ENCODE measurements around the gene BTNL2. TPM values are rescaled to one million over a fixed set of nuclear protein-coding genes. Genes with fewer than 3 reads are reported as not detected.

The BTNL2 gene
- total RNA-seq, 1 donor from 2014 or later: 0.26 TPM

- FAIRE-seq: peak; percentile 62
- Histone ChIP-seq H3K36me3 (ENCODE audit: control insufficient read depth, insufficient read depth, low read length) (no peaks in the 10 kb centered on the region), H3K4me3 (ENCODE audit: low read depth, low read length) (no peak overlapping the region), H3K27me3 (ENCODE audit: control insufficient read depth, insufficient read depth, low read length) (no peaks in the 10 kb centered on the region)
- DNase-seq (ENCODE audit: low read depth): no peak
- TF ChIP-seq CTCF (IDR thresholded peaks at IDR 0.05; ENCODE audit: insufficient read depth, low read length, severe bottlenecking): no peak
These were observed 36.1 kb upstream of the BTNL2 start for GRCh38 chr6:32442977-32443552.

DNA sequence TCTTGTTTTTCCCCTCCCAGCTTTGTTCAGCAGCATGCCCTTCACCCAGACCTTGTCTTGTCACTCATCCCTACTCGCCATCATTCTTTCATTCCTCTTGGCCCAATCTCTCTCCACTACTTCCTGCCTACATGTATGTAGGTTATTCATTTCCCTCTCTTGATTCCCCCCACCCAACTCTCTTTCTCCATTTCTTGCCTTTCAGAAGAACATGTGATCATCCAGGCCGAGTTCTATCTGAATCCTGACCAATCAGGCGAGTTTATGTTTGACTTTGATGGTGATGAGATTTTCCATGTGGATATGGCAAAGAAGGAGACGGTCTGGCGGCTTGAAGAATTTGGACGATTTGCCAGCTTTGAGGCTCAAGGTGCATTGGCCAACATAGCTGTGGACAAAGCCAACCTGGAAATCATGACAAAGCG is 35.3 kb upstream of the BTNL2 start:
- FAIRE-seq: no peak
- H3K4me3 ChIP-seq (ENCODE audit: low read depth, low read length): no peak overlapping the region
- H3K36me3 ChIP-seq (ENCODE audit: control insufficient read depth, insufficient read depth, low read length): no peaks in the 10 kb centered on the region
- DNase-seq (ENCODE audit: low read depth): no peak
- H3K27me3 ChIP-seq (ENCODE audit: control insufficient read depth, insufficient read depth, low read length): no peaks in the 10 kb centered on the region
- no peak for TF ChIP-seq CTCF (IDR thresholded peaks at IDR 0.05; ENCODE audit: insufficient read depth, low read length, severe bottlenecking)

GRCh38 chr6:32439602-32440214 is 32.7 kb upstream of the BTNL2 start, which contains the start of gene HLA-DRA:
Gene HLA-DRA, plus strand, starts transcription at chr6:32439887. Its CDS starts 64 bp downstream, at chr6:32439951.
- Histone ChIP-seq H3K36me3 (ENCODE audit: control insufficient read depth, insufficient read depth, low read length) (no peaks in the 10 kb centered on the region), H3K4me3 (ENCODE audit: low read depth, low read length) (no peak within 1 kb of the TSS), H3K27me3 (ENCODE audit: control insufficient read depth, insufficient read depth, low read length) (no peaks in the 10 kb centered on the region)
- DNase-seq (ENCODE audit: low read depth) (peak; percentile 67), FAIRE-seq (no peak)
- no peak for TF ChIP-seq CTCF (IDR thresholded peaks at IDR 0.05; ENCODE audit: insufficient read depth, low read length, severe bottlenecking)

DNA sequence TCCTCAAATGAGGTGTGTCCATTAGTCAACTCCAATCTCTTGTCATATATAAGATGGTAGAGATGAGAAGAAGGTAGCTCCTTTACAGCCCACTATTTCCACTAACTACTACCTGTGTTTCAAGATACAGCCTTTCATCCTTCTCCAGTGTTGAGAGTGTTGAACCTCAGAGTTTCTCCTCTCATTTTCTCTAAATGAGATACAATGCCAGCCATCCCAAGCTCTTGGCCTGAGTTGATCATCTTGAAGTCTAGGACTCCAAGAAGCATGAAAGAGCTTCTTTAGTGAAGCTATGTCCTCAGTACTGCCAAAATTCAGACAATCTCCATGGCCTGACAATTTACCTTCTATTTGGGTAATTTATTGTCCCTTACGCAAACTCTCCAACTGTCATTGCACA is 32.2 kb upstream of the BTNL2 start:
- H3K27me3 ChIP-seq (ENCODE audit: control insufficient read depth, insufficient read depth, low read length): no peaks in the 10 kb centered on the region
- no peak for TF ChIP-seq CTCF (IDR thresholded peaks at IDR 0.05; ENCODE audit: insufficient read depth, low read length, severe bottlenecking)
- H3K36me3 ChIP-seq (ENCODE audit: control insufficient read depth, insufficient read depth, low read length): no peaks in the 10 kb centered on the region
- DNase-seq (ENCODE audit: low read depth): no peak
- no peak overlapping the region for H3K4me3 ChIP-seq (ENCODE audit: low read depth, low read length)
- FAIRE-seq: no peak

DNA sequence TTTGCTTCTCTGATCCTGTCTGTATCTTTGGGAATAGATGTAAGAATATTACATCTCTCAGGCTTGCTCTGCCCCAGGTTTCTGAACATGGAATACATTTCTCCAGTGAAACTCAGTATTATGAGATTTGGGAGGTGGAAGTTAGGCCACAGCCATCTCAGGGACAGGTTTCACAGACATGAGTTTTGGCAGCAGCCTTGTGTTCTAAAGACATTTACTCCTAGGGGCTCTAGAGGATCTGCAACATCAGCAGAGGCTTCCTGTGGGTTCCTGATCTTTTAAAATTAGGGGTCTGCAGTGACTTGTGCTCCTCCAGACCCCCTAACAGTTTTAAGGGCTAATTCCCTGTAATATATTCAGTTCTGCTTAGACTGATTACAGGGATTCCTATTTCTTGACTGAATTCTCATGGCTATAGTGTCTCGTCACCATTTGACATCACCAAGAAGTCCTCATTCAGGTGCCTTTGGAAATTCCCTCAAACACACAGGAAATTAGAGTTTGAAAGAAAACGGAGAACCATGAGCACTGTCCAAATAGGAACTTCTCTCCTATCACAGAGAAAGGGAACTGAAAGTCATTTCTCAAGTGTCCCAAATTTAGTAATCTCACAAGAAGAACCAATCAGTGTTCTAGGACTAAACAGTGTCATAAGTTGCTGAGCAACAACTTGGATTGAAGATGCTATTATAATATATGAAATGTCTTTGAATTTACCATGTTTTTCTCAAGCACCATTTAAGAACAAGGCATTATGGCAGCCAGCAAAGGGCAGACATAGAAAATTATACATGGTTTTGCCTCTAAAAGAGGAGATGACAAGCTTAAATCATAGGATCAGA is 30.2 kb upstream of the BTNL2 start:
- H3K36me3 ChIP-seq (ENCODE audit: control insufficient read depth, insufficient read depth, low read length): no peaks in the 10 kb centered on the region
- DNase-seq (ENCODE audit: low read depth): peak; percentile 46
- H3K27me3 ChIP-seq (ENCODE audit: control insufficient read depth, insufficient read depth, low read length): no peaks in the 10 kb centered on the region
- H3K4me3 ChIP-seq (ENCODE audit: low read depth, low read length): no peak overlapping the region
- no peak for FAIRE-seq
- TF ChIP-seq CTCF (IDR thresholded peaks at IDR 0.05; ENCODE audit: insufficient read depth, low read length, severe bottlenecking): no peak
